Left renal pelvis (tissue), 4 donors: ENCODE data around the gene OR13A1. TPM values are rescaled to one million over a fixed set of nuclear protein-coding genes. Genes with fewer than 3 reads are reported as not detected.
"Not testable (repeated sequence)": the region's sequence is repeated elsewhere in the genome, so short reads cannot be mapped to it uniquely, and the experiment has no call there.

Experiments
- DNase-seq, 4 donors: peaks; one replicate each; pipeline ENCODE4 v3.0.0-alpha.2; 2013; ENCODE audit warnings: low read depth in 4 of 4, low spot score in 3 of 4
- polyA plus RNA-seq, 4 donors: library from polyadenylated mRNA; unstranded; fragments of 120-200 nt; gene quantifications; one replicate each; pipeline ENCODE4 v1.2.1, GENCODE V29; 2013; ENCODE audit not compliant: insufficient read length in 4 of 4

Gene OR13A1
- polyA plus RNA-seq, 4 donors = 0.08 to 0.11 (median 0.08) TPM; not detected in 1

DNA sequence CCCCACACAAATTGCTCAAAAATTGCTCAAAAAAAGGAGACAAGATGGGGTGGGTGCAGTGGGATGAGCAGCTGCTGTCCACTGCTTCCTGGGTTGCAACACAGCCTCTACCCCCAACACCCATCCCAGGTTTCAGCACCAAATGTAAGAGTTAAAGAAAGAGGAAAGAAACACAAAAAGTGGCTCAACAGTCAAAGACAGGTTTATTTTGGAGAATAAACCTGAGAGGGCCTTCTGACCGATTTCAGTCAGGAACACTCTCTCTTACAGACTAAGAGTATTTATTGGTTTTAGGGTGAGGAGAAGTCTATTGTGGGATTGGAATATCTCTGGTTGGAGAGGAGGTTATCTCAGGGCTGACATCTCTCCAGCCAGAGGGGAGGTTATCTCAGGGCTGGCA is 28.4 kb downstream of the OR13A1 start:
- DNase-seq = no peak

DNA sequence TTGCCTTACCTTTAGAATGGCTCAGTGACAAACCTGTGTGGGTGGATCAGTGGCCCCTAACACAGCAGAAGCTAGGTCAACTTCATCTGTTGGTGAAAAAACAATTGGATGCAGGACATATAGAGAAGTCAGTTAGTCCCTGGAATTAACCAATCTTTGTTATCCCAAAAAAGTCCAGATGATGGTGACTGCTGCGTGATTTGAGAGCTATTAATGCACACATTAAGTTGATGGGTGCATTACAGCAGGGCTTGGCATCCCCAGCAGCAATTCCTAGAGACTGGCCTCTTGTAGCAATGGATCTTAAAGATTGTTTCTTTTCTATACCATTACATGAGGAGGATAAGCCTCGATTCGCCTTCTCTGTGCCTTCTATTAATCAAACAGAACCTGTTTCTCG is 33.3 kb downstream of the OR13A1 start:
- no peak for DNase-seq

DNA sequence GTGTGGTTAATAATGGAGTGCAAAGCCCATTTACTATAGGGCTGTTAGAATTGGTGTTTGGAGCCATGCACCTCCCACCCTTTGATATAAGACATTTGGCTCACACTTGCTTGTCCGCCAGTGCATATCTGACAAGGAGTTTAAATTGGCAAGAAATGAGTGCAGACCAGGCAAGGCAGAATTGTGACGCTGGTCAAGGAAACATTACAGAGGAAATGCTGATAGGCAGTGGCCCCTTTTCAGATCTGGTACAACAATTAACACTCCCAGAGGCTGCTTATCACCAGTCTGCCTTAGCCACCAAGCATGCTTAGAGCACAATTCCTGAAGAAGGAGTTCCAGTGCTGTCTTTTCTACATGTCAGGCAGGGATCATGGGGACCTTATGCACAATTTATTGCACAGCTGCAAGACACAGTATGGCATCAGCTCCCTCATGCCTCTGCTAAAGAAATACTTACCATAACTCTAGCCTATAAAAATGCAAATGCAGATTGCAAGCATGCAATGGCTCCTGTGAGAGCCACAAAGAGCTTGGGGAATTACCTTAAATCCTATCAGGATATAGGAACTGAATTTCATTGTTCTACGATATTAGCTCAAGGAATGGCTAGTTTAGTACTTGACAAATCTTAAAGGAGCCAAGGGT is 35.2 kb downstream of the OR13A1 start:
- no peak for DNase-seq

DNA sequence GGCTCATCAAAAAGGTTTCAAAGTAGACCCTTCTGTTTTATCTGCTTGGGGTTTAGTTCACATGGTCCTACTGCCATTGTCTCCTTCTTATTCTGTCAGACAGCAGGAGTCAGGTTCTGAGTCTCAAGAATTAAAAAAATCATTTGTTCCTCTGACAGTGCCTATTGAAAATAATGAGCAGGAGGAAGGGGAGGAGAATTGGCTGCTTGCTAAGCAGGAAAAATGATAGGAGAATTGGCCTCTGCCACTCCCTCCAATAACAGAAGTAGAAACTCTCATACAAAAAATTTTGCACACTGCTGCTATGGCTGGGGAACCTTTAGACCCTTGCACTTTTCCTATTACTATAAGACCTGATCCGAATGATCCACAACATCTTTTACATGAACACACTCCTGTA is 35.7 kb downstream of the OR13A1 start:
- no peak for DNase-seq

DNA sequence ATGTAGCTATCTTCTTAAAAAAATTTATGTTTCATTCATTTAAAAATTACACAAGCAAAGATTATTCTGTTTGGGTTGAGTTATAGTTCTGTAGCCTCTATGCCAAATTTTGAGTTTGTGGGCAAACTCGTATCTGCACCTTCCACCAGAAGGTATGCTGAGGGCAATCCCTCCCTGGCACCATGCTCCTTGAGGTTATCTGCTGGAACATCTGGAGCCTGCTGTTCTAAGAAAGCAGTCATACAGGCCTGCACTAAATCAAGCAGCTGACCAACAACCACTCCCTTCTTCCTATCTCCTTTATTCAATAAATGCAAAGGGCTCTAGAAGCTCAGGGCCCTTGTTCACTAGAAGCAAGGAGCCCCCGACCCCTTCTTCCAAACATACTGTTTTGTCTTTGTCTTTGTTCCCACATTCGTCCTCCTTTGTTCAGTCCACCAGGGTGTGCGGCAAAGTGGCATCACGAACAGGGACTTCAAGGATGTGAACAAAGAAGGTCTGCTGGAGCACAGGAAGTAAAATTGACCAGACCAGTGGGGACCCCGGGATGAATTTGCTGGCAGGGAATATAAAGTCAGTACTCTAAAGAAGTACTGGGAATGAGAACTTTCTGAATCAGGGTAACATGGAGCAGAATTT is 36.4 kb downstream of the OR13A1 start:
- no peak for DNase-seq

DNA sequence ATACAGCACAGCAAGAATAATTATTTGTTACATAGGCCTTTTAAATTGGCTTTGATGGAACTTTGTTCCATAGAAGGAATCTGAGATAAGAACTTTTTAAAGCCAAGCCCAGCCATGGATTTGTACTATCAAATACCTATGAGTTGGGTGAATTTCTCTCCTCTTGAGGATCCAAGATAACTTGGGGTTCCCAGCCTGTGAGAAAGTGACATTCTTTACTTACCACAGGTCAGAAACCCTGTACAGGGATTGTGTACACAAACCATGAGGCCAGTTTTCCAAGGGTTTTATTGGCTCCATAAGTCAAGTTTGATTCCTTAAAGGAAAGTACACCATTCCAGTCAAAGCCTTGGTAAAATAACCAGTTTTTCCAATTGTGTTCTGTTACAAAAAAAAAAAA is 39.3 kb downstream of the OR13A1 start:
- not testable (repeated sequence) for DNase-seq

DNA sequence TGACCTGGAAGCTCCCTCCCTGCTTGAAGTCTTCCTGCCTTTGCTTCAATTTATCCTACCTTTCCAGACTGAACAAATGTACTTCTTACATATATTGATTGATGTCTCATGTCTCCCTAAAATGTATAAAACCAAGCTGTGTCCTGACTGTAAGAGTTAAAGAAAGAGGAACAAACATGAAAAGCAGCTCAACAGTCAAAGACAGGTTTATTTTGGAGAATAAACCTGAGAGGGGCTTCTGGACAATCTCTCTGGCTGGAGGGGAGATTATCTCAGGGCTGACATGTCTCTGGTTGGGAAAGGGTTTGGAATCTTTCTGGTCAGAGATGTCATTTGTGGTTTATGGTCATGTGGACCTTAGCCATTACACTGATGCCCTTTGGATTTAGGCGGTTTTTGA is 41.0 kb downstream of the OR13A1 start:
- no peak for DNase-seq

DNA sequence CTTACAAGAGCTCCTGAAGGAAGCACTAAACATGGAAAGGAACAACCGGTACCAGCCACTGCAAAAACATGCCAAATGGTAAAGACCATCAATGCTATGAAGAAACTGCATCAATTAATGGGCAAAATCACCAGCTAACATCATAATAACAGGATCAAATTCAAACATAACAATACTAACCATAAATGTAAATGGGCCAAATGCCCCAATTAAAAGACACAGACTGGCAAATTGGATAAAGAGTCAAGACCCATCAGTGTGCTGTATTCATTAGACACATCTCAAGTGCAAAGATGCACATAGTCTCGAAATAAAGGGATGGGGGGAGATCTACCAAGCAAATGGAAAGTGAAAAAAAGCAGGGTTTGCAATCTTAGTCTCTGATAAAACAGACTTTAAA is 47.6 kb downstream of the OR13A1 start:
- DNase-seq = not testable (repeated sequence)

DNA sequence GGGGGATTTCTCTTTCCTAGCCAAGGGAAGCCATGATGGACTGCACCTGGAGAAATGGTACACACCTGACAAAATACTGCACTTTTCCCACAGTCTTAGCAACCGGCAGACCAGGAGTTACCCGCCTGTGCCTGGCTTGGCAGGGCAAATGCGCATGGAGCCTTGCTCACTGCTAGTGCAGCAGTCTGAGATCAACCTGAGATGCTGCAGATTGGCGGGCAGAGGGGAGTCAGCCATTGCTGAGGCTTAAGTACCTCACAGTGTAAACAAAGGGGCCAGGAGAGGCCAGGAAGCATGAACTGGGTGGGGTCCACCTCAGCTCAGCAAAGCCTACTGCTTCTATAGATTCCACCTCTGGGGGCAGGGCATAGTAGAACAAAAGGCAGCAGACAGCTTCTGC is 49.4 kb downstream of the OR13A1 start:
- DNase-seq = no peak

DNA sequence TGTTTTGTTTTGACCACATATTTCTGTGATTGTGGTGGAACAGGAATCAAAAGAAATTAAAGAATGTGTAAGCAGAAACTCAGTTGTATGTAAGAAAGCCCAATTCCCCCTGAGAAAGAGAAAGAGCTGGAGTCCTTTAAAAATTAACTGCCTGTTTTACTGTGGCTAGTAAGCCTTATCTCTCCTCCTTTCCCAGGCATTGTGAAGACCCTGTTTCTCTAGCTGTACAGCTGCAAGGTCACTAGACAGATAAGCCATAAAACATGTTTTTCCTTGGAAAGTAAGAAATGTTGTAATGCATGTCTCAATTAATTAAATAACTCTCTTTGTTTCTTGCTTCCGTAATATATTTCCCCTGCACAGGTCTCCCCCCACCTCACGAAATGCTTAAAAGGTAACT is 53.5 kb downstream of the OR13A1 start:
- no peak for DNase-seq

DNA sequence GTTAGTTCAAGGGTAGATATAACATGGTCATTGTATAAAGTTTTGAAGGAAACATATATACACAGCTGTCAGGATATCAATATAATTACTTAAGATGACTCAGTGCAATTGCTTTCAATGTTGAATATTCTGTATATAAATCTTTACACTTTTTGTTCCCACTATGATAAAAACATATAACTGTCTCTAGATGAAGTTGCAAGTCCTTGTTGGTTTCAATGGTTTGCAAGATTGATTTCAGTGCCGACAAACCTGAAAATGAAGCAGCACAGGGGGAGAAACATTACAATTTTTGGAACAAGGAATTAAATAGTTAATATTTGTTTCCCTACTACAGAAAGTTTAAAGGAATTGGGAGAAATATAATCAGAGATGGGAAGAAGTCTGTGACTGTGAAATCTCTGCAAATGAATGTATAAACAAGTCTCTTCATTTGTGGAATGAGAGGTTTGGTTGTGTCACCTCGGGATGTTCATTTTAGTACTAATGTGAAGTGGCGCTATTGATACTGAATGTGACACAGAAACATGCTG is 54.1 kb downstream of the OR13A1 start:
- DNase-seq = no peak

DNA sequence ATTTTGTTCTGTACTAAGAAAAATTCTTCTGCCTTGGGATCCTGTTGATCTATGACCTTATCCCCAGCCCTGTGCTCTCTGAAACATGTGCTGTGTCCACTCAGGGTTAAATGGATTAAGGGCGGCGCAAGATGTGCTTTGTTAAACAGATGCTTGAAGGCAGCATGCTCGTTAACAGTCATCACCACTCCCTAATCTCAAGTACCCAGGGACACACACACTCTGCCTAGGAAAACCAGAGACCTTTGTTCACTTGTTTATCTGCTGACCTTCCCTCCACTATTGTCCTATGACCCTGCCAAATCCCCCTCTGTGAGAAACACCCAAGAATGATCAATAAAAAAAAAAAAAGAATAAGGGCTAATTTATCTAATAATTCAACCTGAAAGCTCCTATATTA is 54.8 kb downstream of the OR13A1 start:
- not testable (repeated sequence) for DNase-seq

DNA sequence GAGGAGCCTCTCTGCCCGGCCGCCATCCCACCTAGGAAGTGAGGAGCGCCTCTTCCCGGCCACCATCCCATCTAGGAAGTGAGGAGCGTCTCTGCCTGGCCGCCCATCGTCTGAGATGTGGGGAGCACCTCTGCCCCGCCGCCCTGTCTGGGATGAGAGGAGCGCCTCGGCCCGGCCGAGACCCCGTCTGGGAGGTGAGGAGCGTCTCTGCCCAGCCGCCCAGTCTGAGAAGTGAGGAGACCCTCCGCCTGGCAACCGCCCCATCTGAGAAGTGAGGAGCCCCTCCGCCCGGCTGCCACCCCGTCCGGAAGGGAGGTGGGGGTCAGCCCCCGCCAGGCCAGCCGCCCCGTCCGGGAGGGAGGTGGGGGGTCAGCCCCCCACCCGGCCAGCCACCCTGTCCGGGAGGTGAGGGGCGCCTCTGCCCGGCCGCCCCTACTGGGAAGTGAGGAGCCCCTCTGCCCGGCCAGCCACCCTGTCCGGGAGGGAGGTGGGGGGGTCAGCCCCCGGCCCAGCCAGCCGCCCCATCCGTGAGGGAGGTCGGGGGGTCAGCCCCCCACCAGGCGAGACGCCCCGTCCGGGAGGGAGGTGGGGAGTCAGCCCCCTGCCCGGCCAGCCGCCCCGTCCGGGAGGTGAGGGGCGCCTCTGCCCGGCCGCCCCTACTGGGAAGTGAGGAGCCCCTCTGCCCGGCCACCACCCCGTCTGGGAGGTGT is 55.5 kb downstream of the OR13A1 start:
- not testable (repeated sequence) for DNase-seq

DNA sequence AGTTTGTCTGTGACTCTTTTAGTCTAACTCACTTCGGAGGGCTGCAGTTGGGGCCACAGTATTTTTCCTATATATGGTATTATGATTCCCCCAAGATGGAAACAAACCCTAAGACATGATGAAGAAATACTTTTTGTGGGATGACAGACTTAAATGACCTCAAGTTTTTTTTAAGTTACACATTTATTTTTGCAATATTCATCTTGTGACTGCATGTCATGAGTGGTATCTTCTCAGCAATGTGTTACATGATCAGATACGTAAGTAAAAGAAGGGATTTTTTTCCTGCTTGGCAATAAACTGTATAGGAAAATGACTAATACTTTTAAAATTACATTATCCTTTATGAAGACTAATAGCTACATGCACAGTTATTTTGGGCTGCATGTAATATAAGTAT is 57.8 kb downstream of the OR13A1 start:
- DNase-seq = no peak

DNA sequence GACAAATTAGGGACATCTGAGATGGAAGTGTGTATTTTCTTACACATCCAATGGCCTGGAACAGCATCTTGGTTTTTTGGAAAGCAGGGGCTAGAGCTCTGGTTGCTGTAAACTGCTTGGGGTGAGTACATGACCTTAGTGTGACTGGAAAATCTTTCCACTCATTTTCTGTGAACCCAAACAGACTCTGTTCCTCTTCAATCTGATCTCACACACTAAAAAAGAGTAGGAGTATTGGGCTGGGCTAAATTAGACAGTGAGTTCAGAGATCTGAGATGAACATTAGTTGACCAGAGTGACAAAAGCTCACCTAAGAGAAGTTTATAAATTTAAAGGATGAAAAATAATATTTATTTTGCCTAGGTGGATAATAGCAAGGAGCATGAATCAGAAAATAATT is 59.2 kb downstream of the OR13A1 start:
- no peak for DNase-seq

DNA sequence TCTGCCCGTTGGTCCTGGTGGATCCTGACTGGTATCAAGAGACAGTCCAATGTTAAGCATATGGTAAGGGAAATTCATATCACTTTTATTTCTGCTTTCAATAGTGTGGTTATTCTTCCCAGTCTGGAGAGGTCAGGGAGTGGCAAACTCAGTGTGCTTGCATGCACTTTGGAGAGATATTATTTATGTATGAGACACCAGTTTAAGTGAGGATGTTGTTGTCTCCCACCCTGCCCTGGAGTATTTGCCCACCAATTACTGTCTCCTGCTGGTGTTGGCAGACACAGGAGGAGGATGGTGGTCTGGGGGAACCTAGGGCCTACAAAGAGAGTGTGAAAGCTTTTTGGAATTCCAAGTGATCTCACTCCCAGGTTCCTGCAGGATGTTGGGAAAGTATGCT is 59.7 kb downstream of the OR13A1 start:
- no peak for DNase-seq

DNA sequence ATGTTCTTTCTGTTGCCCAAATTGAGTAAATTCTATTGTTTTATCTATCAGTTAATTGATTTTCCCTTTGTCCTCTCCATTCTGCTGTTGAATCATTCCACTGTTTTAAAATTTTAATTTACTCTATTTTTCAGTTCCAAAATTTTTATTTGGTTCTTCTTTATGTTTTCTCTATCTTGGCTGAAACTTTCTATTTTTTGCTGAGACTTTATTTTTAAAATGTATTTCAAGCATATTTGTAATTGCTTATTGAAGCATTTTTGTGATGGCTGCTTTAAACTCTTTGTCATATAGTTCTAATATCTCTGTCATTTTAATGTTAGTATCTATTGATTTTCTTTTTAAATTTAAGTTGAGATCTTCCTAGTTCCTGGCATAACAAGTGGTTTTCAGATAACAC is 60.5 kb downstream of the OR13A1 start:
- no peak for DNase-seq

DNA sequence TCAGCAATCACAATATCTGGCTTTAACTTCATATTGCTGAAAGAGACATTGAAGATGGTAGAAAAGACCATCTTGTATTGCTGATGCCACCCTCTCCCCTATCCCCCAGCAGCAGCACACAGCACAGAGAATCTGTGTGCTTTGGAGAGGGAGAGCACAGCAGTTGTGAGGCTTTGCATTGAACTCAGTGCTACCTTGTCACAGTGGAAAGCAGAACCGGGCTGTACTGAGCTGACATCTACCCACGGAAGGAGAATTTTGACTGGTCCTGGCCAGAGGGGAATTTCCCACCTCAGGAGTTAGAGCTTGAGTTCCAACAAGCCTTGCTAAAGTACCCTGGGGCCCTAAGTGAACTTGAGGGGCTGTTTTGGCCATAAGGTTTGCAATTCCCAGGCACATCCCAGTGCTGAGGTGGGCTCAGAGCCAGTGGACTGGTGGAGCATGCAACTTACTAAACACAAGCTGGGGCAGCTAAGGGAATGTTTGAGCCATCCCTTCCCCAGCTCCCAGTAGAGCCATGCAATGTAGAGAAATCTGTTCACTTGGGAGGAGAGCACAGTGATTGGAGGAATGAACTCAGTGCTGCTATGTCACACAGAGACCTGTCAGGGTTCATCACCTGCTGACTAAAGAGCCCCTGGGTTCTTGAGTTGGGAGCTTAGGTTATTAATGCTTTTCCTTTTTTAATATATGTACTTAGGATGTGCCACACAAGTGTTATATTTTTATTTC is 62.1 kb downstream of the OR13A1 start:
- DNase-seq = no peak
